Mucosa of stomach (tissue), 1 donor: Measurements from ENCODE around the gene MKRN2.
"Not testable (repeated sequence)": the region's sequence is repeated elsewhere in the genome, so short reads cannot be mapped to it uniquely, and the experiment has no call there.

Experiments used
- H3K27me3 ChIP-seq: one replicate; pipeline ENCODE4 v1.7.0; 2013; ENCODE audit warnings: mild to moderate bottlenecking, low read length; ENCODE audit not compliant: control insufficient read depth, insufficient read depth
- H3K36me3 ChIP-seq: one replicate; pipeline ENCODE4 v1.7.0; 2013; ENCODE audit warnings: low read length; ENCODE audit not compliant: control insufficient read depth, insufficient read depth
- H3K4me1 ChIP-seq: one replicate; pipeline ENCODE4 v1.7.0; 2013; ENCODE audit warnings: mild to moderate bottlenecking, low read length; ENCODE audit not compliant: control insufficient read depth, insufficient read depth
- H3K4me3 ChIP-seq: one replicate; pipeline ENCODE4 v1.7.0; 2013; ENCODE audit warnings: low read length
- H3K9ac ChIP-seq: one replicate; pipeline ENCODE4 v1.7.0; 2013; ENCODE audit warnings: mild to moderate bottlenecking, low read length, moderate library complexity
- H3K9me3 ChIP-seq: one replicate; pipeline ENCODE4 v1.7.0; 2013; ENCODE audit warnings: mild to moderate bottlenecking, low read length, moderate library complexity; ENCODE audit not compliant: control insufficient read depth
- donor health status: Pancreatic carcinoma.

The MKRN2 gene

DNA sequence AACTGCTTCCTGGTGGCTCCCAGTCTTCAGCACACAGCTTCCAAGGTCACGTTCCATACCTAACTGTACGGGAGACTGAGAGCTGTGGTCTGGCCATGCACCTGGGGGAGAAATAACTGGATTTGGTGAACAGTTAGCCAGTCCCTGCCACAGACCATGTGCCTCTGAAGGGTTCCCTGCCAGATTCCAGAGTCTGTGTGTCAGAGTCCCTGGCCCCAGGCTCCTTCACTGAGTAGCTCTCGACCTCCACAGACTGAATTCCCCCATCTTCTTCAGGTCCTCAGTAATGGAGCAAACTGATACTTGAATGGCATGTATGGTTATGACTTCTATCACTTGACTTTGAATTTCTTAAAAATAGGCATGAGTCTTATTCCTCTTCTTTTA is 29.1 kb upstream of the MKRN2 start:
- Histone ChIP-seq H3K4me3 (no peak overlapping the region), H3K36me3 (peaks cover 7% of the 10 kb centered on the region), H3K27me3 (no peaks in the 10 kb centered on the region), H3K9ac (no peak overlapping the region), H3K4me1 (peaks cover 4% of the 10 kb centered on the region), H3K9me3 (no peaks in the 10 kb centered on the region)

DNA sequence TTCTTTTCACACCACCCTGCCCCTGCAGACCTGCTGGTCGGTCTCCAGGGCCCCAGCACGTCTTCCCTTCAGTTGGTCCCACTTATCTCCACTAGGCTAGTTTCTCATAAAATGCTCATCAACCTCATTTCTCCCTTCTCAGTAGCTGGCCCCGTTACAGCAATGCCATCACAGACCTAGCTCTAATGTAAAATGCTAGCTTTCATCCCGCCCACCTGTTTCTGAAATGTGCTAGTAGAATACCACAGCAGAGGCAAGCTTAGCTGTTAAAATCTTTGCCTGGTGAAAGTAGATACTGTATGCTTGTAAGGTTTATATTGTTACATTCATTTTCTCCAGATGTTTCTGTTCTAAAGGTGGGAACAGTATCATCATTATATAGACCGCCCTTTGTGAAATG is 24.7 kb upstream of the MKRN2 start:
- Histone ChIP-seq H3K36me3 (peaks cover 7% of the 10 kb centered on the region), H3K4me3 (no peak overlapping the region), H3K9ac (no peak overlapping the region), H3K27me3 (no peaks in the 10 kb centered on the region), H3K9me3 (no peaks in the 10 kb centered on the region), H3K4me1 (peaks cover 21% of the 10 kb centered on the region)

DNA sequence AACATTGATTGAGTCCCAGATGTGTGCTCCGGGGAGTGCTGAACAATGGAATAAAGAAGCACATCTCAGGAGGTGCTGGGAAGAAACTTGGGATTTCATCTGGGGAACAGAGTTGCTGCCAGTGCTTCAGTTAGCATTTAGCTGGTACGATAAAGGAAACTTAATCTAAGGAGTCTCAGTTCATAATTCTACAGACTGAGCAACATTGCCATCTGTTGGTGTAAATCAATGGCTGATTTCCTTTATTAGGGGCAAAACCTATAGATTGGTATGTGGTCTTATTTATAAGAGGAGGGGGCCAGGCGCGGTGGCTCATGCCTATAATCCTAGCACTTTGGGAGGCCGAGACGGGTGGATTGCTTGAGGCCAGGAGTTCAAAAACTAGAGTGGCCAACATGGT is 20.5 kb upstream of the MKRN2 start:
- H3K9ac ChIP-seq: no peak overlapping the region
- H3K36me3 ChIP-seq: peaks cover 3% of the 10 kb centered on the region
- H3K9me3 ChIP-seq: no peaks in the 10 kb centered on the region

DNA sequence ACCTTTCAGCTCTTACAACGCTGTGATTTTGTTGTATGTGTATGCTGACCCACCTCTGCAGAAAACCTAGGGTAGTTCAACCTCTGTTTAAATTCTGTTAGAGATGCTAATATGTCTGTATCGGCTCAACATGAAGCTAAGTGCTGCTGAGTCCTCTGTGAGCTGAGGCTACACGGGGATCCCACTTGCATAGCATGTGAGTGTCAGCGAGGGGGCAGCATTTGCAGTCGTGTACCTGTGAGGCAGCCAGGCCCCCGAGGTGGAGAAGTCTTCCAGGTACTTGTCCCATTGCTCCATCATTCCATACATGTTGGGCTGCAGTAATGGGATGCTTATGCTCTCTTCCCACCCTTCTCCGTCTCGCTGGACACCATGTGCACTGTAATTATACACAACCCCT is 15.3 kb upstream of the MKRN2 start:
- Histone ChIP-seq H3K36me3 (peaks cover 3% of the 10 kb centered on the region), H3K27me3 (no peaks in the 10 kb centered on the region), H3K9me3 (no peaks in the 10 kb centered on the region), H3K9ac (no peak overlapping the region), H3K4me1 (peaks cover 6% of the 10 kb centered on the region), H3K4me3 (no peak overlapping the region)

More for the DNA sequence above, 20.5 kb upstream of the MKRN2 start:
- H3K27me3 ChIP-seq: no peaks in the 10 kb centered on the region
- peaks cover 21% of the 10 kb centered on the region for H3K4me1 ChIP-seq
- H3K4me3 ChIP-seq: no peak overlapping the region

- H3K36me3 ChIP-seq, H3K4me3 ChIP-seq, H3K9ac ChIP-seq, H3K9me3 ChIP-seq, H3K27me3 ChIP-seq, H3K4me1 ChIP-seq: not testable (repeated sequence)
These were observed 13.4 kb upstream of the MKRN2 start for GRCh38 chr3:12543497-12543896.

GRCh38 chr3:12544652-12545472 is 12.0 kb upstream of the MKRN2 start:
- no peaks in the 10 kb centered on the region for H3K9me3 ChIP-seq
- no peaks in the 10 kb centered on the region for H3K27me3 ChIP-seq
- peaks cover 6% of the 10 kb centered on the region for H3K4me1 ChIP-seq
- H3K36me3 ChIP-seq: peaks cover 3% of the 10 kb centered on the region
- peak overlapping the region; percentile 71 for H3K9ac ChIP-seq
- H3K4me3 ChIP-seq: peak overlapping the region; percentile 28

- Histone ChIP-seq H3K9me3 (no peaks in the 10 kb centered on the region), H3K27me3 (no peaks in the 10 kb centered on the region), H3K9ac (peak within 1 kb of the TSS; percentile 71), H3K36me3 (no peaks in the 10 kb centered on the region), H3K4me1 (peaks cover 6% of the 10 kb centered on the region), H3K4me3 (peak within 1 kb of the TSS; percentile 28)
These were observed 11.5 kb upstream of the MKRN2 start, which contains the start of gene MKRN2OS for GRCh38 chr3:12545473-12545791. Gene MKRN2OS, minus strand, starts transcription at chr3:12545499. Its CDS starts 35 bp downstream, at chr3:12545464.

DNA sequence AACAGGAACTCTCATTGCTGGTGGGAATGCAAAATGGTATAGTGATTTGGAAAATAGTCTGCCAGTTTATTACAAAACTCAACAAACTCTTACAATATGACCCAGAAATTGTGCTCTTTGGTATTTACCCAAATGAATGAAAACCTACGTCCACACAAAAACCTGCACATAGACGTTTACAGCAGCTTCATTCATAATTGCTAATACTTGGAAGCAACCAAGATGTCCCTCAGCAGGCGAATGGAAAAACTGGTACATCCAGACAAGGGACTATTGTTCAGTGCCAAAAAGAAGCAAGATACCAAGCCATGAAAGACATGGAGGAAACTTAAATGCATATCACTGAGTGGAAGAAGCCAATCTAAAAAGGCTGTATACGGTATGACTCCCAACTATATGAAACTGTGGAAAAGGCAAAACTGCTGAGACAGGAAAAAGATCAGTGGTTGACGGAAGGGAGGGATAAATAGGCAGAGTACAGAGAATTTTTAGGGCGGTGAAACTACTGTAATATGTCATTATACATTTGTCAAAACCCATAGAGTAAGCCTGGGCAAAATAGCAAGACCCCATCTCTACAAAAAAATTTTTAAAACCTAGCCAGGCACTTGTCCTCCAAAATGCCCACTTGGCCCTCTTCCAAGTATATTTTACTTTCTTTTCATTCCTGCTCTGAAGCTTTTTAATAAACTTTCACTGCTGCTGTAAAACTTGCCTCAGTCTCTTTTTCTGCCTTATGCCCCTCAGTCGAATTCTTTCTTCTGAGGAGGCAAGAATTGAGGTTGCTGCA is 6.7 kb upstream of the MKRN2 start:
- Histone ChIP-seq H3K27me3 (peaks cover 17% of the 10 kb centered on the region), H3K4me3 (no peak overlapping the region), H3K9me3 (no peaks in the 10 kb centered on the region), H3K9ac (no peak overlapping the region), H3K4me1 (peaks cover 6% of the 10 kb centered on the region), H3K36me3 (no peaks in the 10 kb centered on the region)

- Histone ChIP-seq H3K36me3 (no peaks in the 10 kb centered on the region), H3K27me3 (peaks cover 17% of the 10 kb centered on the region), H3K4me1 (peaks cover 9% of the 10 kb centered on the region), H3K4me3 (peak overlapping the region; percentile 56), H3K9ac (peak overlapping the region; percentile 68), H3K9me3 (no peaks in the 10 kb centered on the region)
These were observed 2.9 kb upstream of the MKRN2 start for GRCh38 chr3:12553921-12554391.

DNA sequence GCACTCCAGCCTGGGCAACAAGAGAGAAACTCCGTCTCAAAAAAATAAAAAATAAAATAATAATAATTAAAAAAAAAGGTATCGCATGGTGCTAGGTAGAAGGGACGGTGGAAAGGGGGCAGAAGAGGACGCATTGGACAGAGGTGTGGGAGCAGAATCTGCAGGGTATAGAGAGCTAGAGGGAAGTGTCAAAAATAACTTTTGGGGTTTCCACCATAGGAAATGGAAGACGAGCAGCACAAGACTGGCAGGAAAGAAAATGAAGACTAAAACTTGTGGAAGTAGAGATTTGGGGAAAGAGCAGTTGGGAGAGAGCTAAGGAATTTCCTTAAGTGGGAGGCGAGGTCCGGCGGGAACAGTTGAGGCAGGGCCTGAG is 585 bp upstream of the MKRN2 start:
- Histone ChIP-seq H3K36me3 (no peaks in the 10 kb centered on the region), H3K9me3 (no peaks in the 10 kb centered on the region), H3K9ac (peak overlapping the region; percentile 69), H3K4me3 (peak overlapping the region; percentile 83), H3K27me3 (peaks cover 13% of the 10 kb centered on the region), H3K4me1 (peaks cover 9% of the 10 kb centered on the region)

- Histone ChIP-seq H3K9ac (peak overlapping the region; percentile 89), H3K4me1 (peaks cover 9% of the 10 kb centered on the region), H3K4me3 (peak overlapping the region; percentile 83), H3K9me3 (no peaks in the 10 kb centered on the region), H3K27me3 (peaks cover 12% of the 10 kb centered on the region), H3K36me3 (no peaks in the 10 kb centered on the region)
These were observed 700 bp downstream of the MKRN2 start for GRCh38 chr3:12557473-12558100.

DNA sequence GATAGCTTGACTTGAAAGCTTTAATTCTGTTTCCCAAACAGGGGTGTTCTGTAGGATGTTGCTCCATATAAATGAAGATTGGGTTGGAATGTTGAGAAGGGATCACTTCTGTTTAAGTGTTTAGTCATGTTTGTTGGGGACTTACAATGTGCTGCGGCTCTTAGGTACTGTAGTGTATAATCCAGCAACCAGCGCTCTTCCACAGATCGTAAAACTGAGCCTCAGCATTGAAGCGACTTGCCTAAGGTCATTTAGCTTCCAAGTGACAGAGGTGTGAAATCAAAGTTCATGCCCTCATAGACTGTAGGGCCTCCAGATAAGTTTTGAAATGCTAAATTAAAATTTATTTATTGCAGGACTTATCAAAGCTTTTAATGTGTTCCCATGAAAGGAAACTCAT is 1.8 kb downstream of the MKRN2 start:
- peaks cover 9% of the 10 kb centered on the region for H3K4me1 ChIP-seq
- no peaks in the 10 kb centered on the region for H3K9me3 ChIP-seq
- H3K4me3 ChIP-seq: no peak overlapping the region
- H3K27me3 ChIP-seq: peaks cover 5% of the 10 kb centered on the region
- no peaks in the 10 kb centered on the region for H3K36me3 ChIP-seq
- H3K9ac ChIP-seq: no peak overlapping the region
